ENCODE measurements around the gene QSOX2.
"Not testable (repeated sequence)": the region's sequence is repeated elsewhere in the genome, so short reads cannot be mapped to it uniquely, and the experiment has no call there.

QSOX2 gene

DNA sequence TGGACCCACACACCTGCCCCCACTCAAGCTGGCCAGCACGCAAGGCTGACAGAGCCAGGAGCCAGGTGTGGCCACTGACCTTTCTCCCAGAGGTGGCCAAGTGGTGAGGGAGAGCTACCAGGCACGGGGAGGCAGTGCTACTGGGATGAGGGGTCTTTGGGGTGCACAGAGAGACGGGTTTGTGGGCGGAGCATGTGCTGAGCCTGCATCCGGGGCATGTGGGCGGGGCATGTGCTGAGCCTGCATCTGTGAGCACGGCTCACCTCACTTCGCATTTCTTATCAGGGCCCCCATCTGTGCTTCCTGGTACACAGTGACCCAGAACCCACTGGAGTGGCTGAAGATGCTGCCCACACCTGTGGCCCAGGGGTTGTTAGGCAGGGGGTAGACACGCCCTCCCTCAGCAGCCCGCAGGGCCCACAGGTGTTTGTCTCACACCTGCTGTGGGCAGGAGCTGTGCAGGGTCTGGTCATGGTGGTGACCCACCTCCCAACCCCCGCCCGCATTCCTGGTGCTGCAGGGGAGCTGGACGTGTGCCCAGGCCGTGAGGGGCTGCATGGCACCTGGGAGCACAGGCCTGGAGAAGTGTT, 36.8 kb upstream of the QSOX2 start:
- peak; percentile 24 for DNase-seq

DNA sequence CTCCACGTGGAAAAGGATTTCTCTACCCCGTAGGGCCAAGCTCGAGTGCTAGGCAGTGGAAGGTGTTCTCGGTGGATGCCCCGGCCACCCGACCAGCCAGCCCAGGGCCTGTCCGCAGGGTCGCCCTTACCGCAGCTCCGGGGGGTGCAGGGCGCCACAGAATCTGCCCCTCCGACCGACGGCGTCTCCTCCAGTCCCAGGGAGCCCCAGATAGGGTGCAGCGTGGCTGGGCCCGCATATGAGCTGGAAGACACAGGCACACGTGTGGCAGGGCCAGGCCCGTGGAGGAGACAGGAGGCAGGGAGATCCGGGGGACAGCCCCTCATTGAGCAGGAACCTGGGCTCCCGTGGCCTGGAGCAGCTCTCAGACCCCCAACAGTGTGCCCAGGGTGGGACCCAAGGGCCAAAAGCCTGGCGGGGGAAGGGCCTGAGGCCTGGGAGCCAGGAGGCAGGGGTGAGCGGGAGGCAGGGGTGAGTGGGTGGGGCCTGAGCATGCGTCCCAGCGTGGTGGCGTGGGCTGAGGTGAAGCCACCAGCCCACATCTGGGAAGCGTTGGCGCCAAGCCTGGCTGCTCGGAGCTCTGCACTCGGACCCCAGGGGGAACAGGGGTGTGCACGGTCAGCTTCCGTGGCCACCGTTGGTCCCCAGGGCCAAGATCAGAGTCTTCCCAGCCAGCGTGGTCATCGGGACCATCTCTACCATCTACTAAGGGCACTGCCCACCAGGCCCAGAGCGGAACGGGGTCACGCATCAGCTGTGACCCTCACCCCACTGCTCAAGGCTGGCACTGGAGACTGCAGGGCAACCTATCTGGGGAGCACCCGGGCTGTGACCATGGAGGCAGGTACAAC, 36.0 kb upstream of the QSOX2 start:
- no peak for DNase-seq

DNA sequence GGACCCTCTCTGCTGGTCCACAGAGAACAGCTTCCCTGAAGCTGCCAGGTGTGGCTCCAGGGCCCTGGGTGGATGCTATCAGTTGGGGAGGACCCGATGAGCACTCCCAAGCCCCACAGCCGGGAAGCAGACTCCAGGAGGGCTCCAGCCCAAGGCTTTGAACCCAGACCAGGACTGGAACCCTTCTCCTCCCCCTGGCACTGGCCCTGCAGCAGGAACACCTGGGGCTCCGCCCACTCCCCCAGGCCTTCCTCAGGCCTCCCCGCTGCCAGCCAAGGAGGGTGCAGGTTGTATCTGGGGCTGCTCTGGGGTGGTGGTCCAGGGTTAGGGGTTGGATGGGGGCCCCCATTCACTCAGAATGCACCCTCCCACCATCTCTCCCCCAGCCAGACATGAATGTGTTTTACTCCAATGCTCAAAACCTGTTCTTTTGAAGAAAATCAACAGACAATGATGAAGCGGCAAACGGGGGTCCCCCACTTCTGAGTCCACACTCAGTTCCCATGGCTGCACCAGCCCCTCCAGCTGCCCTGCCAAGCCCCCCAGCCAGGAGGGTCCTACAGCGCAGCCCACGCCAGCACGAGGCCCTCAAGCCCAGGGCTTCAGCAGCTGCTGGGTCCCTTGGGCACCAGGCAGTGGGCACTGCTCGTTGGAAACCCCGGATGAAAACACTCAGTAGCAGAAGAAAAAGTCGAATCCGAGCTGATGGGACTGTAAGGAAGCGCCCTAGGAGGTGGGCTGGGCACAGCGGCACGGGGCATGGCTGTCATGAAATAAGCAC, 35.1 kb upstream of the QSOX2 start:
- DNase-seq: no peak

DNA sequence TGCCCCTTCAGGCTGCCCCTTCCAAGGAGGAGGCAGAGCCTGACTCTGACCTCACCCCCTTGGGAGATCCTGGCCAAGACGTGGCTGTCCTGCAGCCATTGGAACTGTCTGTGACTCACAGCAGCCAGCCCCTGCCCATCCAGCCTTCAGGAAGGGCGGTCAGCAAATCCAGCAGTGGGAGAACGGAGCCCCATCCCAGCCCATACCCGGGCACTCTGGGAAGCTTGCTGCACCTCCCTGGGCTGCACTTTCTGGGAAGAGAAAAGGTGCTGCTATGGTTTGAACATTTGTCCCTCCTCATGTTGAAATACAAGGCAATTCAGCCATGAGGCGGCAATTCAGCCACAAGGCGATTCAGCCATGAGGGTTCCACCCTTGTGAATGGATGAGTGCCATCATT, 33.9 kb upstream of the QSOX2 start:
- DNase-seq: no peak

DNA sequence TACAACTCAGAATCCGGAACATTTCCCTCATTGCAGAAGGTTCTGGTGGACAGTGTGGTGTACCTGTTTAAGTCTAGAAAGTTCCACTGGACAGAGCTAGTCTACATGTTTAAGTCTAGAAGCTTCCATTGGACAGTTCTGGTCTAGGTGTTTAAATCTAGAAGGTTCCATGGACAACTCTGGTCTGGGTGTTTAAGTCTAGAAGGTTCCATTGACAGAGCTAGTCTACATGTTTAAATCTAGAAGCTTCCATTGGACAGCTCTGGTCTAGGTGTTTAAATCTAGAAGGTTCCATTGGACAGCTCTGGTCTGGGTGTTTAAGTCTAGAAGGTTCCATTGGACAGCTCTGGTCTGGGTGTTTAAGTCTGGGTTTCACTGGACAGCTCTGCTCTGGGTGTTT, 33.3 kb upstream of the QSOX2 start:
- DNase-seq: no peak

DNA sequence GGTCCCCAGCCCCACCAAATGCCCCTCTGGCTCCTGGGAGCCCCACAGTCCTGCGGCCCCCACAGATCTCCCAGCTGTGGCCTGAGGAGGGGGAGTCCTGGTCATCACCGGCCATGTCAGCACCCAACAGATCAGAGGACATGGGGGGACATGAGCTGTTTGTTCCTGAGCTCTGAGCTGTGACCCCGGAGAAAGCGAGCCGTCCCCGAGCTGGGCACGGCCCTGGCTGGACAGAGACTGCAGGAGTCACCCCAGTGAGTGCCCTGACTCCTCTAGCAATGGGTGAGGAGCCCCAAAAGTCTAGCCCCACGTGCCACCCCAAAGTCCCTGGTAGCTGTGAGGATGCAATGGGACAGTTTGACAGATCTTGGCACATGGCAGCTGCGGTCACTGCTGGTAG, 32.6 kb upstream of the QSOX2 start:
- DNase-seq: no peak

DNA sequence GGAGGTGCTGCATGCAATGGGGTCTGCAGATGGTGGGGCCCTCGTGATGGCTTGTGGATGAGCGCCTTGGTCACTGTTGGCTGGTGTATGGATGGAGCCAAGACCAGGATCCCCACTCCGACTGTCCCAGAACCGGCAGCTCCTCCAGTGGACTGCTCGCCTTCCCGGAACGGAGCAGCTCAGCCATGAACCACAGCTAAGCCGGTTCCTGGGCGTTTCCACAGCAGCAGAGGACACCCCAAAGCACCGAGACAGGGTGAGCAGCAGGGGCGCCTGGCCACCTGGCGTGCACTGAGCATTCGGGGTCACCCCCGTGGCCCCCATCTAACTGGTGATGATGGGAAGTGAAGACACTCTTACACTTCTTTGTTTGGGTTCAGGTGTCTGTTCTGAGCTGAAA, 32.1 kb upstream of the QSOX2 start:
- no peak for DNase-seq

DNA sequence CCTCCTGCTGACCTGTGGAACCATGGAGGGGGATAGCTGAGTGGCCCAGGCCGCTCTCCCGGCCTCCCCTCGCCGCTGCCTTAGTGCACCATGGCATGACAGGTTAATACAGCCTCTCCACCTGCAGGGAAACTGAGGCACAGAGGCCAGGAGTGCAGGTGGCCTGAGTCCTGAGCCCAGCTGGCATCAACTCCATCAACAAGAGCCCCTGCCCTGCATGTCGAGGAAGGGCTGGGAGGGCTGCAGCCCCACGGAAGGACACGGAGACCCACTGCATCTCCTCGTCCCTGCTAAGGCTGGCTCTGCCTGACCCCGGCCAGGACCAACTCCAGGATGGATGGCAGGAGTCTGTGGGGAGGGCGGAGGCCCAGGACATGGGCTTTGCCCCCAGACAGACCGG, 31.1 kb upstream of the QSOX2 start:
- no peak for DNase-seq

DNA sequence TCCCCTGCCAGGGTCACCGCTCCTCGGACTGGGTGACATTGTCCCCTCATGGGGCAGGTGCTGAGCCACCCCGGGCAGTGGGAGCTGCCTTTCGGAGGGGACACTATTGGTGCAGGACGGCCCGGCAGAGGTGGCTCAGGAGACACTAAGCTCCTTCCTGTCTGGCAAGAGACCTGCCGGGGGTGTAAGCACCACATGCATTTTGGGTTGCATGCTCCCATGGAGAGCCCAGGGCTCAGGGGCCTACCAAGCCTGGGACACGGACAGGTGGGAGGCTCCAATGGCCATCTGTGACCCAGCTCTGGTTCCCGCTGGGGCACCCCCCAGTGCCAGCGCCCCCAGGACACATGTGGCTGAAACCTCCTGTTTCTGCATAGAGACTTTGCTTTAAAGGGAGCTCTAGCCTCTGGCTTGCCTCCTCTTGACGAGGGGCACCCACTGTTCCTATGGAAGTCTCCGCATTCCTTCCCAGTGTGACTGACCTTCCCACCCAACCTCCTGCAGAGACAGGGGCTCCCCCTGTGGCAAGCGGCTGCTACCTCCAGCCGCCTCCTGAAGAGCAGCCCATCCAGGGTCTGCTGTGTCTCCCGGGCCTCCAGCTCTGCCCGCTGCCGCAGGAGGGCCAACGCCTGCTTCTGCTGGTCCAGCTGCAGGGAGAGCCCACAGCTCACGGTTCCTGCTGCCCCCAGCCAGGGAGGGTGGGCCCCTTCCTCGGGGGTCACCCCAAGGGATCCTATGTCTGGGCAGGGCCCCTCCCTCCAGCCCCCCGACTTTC, 30.2 kb upstream of the QSOX2 start:
- no peak for DNase-seq

DNA sequence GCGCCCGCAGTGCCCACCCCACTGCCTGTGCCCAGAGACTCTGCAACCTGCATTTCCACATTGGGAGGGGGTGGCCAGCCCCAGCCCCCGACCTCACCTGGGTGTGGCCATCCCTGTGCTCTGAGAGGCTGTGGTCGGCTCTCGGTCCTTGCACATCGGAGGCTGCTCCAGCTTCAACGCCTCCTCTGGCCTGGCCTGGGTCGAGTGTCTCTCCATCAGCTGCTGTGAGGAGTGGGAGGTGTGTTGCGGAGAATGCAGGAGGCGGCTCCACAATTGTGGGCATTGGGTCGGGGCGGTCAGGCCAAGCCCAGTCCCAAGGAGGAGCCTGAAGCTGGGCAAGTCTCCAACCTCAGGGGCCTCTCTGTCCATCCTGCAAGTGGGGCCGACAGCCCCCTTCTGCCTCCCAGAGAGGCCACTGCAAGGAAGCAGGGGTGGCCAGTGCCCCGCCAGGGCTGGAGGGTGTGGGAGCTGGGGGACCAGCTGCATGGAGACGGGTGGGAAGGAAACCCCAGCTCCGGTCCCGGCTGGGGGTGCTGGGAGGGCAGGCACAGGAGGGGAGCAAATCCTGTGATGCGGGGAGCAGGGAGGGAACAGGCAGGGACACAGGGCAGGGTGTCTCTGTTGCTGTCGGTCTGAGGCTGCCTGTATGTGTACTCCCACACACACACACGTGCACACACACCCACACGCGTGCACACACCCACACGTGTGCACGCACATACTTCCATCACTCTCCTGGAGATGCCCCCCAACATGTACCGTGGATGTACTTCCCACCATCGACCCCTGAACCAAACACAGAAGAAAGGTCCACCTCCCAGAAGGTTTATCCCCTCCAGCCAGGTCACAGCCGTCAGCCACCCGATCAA, 29.4 kb upstream of the QSOX2 start:
- no peak for DNase-seq

DNA sequence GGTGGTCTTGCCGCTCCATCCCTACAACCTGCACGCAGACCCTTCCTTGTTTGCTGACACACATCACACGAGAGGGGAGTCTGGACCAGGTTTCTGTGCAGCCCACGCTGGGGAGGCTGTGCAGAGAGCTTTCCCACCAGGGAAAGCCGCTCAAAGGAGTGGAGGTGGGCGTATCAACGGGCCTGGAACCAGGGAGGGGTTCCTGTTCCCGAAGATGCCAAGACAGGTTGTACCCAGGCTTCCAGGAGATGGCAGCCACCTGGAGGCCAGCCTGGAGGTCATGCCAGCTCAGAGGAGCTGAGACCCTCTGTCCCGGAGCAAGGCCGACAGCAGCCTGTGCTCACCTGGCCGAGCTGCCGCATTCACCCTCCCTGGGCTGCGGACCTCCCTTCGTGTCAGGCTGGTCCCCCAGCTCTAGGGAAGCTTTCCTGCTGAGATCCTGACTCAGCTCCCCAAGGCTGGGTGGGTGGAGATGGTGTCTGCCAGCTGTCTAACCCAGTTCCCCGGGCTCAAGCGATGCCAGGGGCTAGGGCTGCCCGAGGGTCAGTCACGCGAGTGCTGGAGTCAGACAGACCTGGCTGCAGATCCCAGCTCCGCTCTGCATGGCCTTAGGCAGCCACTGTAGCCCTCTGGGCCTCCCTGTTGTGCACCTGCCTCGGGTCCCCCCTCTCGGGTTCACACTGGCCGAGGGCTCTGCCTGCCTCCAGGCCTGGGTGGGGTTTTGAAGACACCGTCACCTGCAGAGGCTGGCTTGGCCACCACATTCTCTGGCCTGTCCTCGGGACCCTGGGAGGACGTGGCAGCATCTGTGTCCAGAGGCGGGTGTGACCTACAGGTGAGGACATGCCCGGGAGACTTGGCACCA, 28.5 kb upstream of the QSOX2 start:
- no peak for DNase-seq

DNA sequence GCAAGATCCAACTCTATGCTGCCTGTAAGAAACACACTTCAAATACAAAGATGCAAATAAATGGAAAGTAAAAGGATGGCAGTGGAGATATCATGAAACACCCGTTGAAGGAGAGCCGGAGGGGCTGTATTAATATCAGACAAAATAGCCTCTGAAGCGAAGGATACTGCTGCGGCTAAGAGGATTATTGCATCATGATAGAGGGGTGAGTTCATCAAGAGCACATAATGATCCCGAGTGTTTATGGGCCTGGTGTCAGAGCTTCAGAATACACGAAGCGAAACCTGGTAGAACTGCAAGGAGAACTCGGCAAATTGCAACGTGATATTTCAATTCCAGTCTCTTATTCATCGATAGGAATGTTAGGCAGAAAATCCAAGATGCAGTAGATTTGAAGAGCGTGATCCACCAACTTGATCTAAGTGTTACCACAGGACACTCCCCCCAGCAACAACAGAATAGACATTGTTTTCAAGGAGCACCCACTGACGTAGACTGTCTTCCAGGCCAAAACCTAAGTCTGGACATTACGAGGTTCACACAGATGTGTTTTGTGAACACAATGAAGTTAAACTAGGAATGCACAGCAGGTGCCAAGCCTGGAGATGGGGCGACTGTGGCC, 27.7 kb upstream of the QSOX2 start:
- no peak for DNase-seq

DNA sequence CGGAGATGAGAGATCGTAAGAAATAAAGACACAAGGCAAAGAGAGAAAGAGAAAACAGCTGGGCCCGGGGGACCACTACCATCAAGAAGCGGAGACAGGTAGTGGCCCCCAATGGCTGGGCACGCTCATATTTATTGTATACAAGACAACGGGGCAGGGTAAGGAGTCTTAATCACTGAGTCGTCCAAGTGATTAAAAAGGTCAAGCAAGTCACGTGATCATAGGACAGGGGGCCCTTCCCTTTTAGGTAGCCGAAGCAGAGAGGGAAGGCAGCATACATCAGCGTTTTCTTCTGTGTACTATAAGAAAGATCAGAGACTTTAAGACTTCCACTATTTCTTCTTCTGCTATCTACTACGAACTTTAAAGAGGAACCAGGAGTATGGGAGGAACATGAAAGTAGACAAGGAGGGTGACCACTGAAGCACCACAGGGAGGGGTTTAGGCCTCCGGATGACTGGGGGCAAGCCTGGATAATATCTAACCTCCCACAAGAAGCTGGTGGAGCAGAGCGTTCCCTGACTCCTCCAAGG, 24.6 kb upstream of the QSOX2 start:
- no peak for DNase-seq

DNA sequence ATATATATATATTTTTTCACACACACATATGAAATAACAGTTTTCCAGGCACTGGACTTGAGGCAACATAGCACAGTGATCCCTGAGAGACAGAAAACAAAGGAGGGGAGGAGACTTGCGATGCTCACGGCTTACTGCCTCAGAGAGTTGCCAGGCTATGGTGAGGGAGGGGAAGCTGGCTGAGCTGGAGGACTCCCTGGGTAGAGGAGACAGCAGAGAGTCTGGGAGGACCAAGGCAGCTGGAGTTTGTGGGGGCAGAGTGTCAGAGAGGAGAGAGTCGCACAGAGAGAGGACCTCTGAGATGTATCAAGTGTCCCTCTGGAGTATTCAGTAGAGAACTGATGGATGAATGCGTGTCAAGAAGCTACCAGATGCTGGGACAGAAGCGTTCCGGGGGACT, 23.1 kb upstream of the QSOX2 start:
- no peak for DNase-seq

DNA sequence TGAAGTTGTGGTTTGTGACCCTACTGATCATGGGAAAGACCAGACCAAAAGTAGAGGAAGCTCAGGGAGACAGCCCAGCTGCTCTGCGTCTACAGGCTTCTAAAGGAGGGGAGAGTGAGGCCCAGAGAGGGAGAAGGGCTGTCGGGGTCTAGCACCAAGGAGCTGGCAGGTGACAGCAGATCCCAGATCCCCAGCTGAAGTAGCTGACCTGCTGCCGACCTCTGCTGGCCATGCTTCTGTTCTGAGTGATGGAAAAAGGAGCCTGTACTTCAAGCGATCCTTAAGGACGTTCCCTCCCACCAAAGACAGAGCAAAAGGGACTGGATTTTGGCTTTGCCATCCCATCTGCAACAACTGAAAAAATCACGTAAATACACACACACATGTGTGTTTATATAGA, 22.7 kb upstream of the QSOX2 start:
- DNase-seq: no peak

DNA sequence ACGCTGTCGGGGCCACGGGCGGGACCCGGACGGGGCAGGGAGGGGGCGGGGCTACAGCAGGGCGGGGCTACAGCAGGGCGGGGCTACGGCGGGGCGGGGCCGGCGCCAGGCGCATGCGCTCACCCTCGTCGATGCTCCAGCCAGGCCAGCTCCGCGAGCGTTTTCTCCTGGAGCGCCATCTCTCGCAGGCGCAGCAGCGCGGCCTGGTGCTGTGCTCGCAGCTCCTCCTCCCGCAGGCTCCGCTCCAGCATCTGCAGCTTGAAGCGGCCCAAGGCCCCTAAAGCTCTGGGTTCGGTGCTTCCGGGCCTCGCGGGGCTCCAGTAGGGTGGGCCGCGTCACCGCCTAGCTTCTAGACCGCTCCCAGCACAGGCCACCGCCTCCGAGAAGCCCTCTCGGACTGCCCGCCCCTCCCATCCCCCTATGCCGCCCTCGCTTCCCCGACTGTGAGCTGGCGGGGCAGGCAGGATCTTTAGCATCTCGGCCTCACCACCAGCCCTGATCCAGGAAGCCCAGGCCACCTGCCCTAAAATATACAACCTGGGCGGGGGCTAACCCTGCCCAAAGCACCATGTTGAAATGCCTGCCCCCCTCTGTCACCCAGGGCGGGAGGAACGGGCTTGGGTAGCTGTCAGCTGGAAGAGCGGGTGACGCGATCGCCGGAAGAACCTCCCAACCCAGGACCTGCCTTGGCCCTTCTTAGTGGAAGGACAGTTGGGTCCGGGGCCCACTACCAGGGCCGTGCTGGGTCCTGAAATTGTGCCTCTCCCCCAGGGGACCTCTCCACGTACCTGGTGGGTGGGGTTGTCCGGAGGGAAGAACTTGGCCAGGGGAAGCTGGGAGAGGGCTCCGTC, 21.9 kb upstream of the QSOX2 start:
- no peak for DNase-seq

DNA sequence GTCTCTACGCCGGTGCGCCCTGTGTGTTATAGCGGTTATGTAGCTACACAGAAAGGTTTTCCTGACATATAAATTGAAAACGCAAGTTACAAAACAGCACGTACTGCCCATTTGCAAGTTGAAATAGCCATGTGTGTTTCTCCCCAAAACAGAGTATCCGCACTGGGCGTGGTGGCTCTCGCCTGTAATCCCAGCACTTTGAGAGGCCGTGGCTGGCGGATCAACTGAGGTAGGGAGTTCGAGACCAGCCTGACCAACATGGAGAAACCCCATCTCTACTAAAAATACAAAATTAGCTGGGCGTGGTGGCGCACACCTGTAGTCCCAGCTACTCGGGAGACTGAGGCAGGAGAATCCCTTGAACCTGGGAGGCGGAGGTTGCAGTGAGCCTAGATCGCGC, 21.0 kb upstream of the QSOX2 start:
- not testable (repeated sequence) for DNase-seq

DNA sequence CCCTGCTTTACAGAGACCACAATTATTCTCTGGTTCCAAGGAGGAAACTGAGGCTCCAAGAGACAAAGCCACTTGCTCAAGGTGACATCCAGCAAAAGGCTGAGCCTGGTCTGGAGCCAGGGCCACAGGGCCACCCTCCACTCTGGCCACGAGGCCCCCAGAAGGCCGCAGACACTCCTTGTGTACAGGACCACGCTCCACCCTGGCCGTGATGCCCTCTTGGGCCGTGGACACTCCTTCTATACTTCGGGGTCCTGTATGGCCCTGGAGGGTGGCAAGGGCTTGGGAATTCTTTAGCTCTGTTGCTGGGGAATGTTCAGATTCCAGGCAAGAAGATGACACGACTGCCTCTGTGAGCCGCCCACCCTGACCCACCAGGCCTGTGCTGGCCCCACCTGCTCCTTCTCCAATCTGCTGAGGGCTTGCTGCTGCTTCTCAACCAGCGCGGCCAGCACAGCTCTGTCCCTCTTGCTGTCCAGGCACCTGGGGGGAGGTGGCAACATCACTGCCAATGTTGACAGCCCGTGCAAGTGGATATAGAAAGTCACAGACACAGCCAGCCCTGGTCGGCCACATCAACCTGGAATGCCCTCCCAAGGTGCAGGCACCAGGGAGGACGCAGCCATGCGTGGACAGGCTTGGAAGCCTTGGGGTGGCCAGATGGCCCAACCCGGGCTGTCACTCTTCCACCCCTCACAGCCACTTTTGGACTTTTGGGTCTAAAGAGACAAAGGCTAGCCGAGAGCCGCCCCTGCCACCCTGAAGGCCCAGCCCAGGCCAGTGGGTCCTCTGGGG, 20.1 kb upstream of the QSOX2 start:
- no peak for DNase-seq
